WTC11 (cell line): Measurements from ENCODE around the gene SYNJ2. TPM values are rescaled to one million over a fixed set of nuclear protein-coding genes. Genes with fewer than 3 reads are reported as not detected.

Experiments used
- ATAC-seq: fragments of 200-7000 bp; cut with Tn5 transposase; 2 replicates; pipeline ENCODE4 v1.10.0; 2021; ENCODE audit warnings: mild to moderate bottlenecking, moderate library complexity
- CTCF ChIA-PET: fragments of 300-600 bp; sonication (Branson Sonifier 250); formaldehyde crosslinking; loops from one replicate; lab custom pipeline; 2021; ENCODE audit warnings: antibody characterized with exemption; lab: Charles Lee
- POLR2A ChIA-PET: fragments of 350-600 bp; sonication (Branson Sonifier 250); formaldehyde crosslinking; loops from one replicate; lab custom pipeline; 2021; ENCODE audit warnings: antibody characterized with exemption; lab: Charles Lee
- DNase-seq: peaks from one replicate; pipeline ENCODE4 v3.0.0; 2021; ENCODE audit warnings: low spot score
- H3K27ac Mint-ChIP-seq: 2 replicates; pipeline ENCODE4 v1.8.0; 2021; ENCODE audit warnings: mixed read lengths
- H3K27me3 Mint-ChIP-seq: 2 replicates; pipeline ENCODE4 v1.8.0; 2021; ENCODE audit warnings: low read depth, mild to moderate bottlenecking, moderate library complexity, mixed read lengths
- H3K36me3 Mint-ChIP-seq: 2 replicates; pipeline ENCODE4 v1.8.0; 2021; ENCODE audit warnings: mixed read lengths
- H3K4me1 Mint-ChIP-seq: 2 replicates; pipeline ENCODE4 v1.8.0; 2022; ENCODE audit warnings: mixed read lengths
- H3K4me3 Mint-ChIP-seq: 2 replicates; pipeline ENCODE4 v1.8.0; 2021; ENCODE audit warnings: mild to moderate bottlenecking, moderate library complexity, mixed read lengths
- H3K9me3 Mint-ChIP-seq: 2 replicates; pipeline ENCODE4 v1.8.0; 2021; ENCODE audit warnings: mixed read lengths
- ATF3 ChIP-seq: sonication (generic); formaldehyde crosslinking; conservative IDR thresholded peaks from 2 replicates; pipeline ENCODE4 v1.8.1; 2022; ENCODE audit warnings: mild to moderate bottlenecking, missing genetic modification reagents
- CREM ChIP-seq: sonication (generic); formaldehyde crosslinking; IDR thresholded peaks from 2 replicates; pipeline ENCODE4 v1.8.1; 2022; ENCODE audit warnings: mild to moderate bottlenecking, missing genetic modification reagents, moderate library complexity
- ELF4 ChIP-seq: sonication (generic); formaldehyde crosslinking; IDR thresholded peaks from 2 replicates; pipeline ENCODE4 v1.8.1; 2022; ENCODE audit warnings: low read depth, mild to moderate bottlenecking, moderate library complexity, missing genetic modification reagents
- GTF2I ChIP-seq: fragments of 250-450 bp; sonication (Bioruptor Pico); conservative IDR thresholded peaks from 2 replicates; pipeline ENCODE4 v1.4.0; 2021; ENCODE audit warnings: mild to moderate bottlenecking
- KAT7 ChIP-seq: sonication (generic); formaldehyde crosslinking; IDR thresholded peaks from 2 replicates; pipeline ENCODE4 v1.8.1; 2023; ENCODE audit warnings: missing genetic modification reagents, mild to moderate bottlenecking, borderline replicate concordance
- MXD4 ChIP-seq: fragments of 250-450 bp; sonication (Bioruptor Pico); IDR thresholded peaks from 2 replicates; pipeline ENCODE4 v1.8.0; 2021; ENCODE audit warnings: mild to moderate bottlenecking, moderate library complexity, borderline replicate concordance
- PRRX2 ChIP-seq: fragments of 250-450 bp; sonication (Bioruptor Pico); IDR thresholded peaks from 2 replicates; pipeline ENCODE4 v1.8.0; 2021; ENCODE audit warnings: mild to moderate bottlenecking
- RELA ChIP-seq: sonication (generic); formaldehyde crosslinking; IDR thresholded peaks from 2 replicates; pipeline ENCODE4 v1.8.1; 2022; ENCODE audit warnings: missing genetic modification reagents, mild to moderate bottlenecking, borderline replicate concordance
- STAT6 ChIP-seq: sonication (generic); formaldehyde crosslinking; conservative IDR thresholded peaks from 2 replicates; pipeline ENCODE4 v1.8.1; 2023; ENCODE audit warnings: mild to moderate bottlenecking, low read depth, missing genetic modification reagents, moderate library complexity
- USF1 ChIP-seq: sonication (generic); formaldehyde crosslinking; IDR thresholded peaks from 2 replicates; pipeline ENCODE4 v1.8.0; 2022; ENCODE audit warnings: mild to moderate bottlenecking, missing genetic modification reagents
- ZMAT4 ChIP-seq: fragments of 250-450 bp; sonication (Bioruptor Pico); IDR thresholded peaks from 2 replicates; pipeline ENCODE4 v1.9.0; 2021; ENCODE audit warnings: mild to moderate bottlenecking
- ZNF232 ChIP-seq: sonication (generic); formaldehyde crosslinking; IDR thresholded peaks from 2 replicates; pipeline ENCODE4 v1.8.0; 2022; ENCODE audit warnings: mild to moderate bottlenecking, missing genetic modification reagents
- ZNF263 ChIP-seq: sonication (generic); formaldehyde crosslinking; IDR thresholded peaks from 2 replicates; pipeline ENCODE4 v1.8.1; 2022; ENCODE audit warnings: low read depth, mild to moderate bottlenecking, moderate library complexity, missing genetic modification reagents
- ZNF281 ChIP-seq: sonication (generic); formaldehyde crosslinking; IDR thresholded peaks from 2 replicates; pipeline ENCODE4 v1.8.0; 2023; ENCODE audit warnings: mild to moderate bottlenecking, missing genetic modification reagents
- ZNF396 ChIP-seq: fragments of 250-450 bp; sonication (Bioruptor Pico); IDR thresholded peaks from 2 replicates; pipeline ENCODE4 v1.8.0; 2021; ENCODE audit warnings: mild to moderate bottlenecking, moderate library complexity, borderline replicate concordance
- ZNF423 ChIP-seq: fragments of 250-450 bp; sonication (Bioruptor Pico); IDR thresholded peaks from 2 replicates; pipeline ENCODE4 v2.1.2; 2022; ENCODE audit warnings: mild to moderate bottlenecking, moderate library complexity
- ZSCAN18 ChIP-seq: fragments of 250-450 bp; sonication (Bioruptor Pico); IDR thresholded peaks from 2 replicates; pipeline ENCODE4 v2.1.2; 2022; ENCODE audit warnings: mild to moderate bottlenecking, moderate library complexity
- total RNA-seq: library from RNA; stranded (reverse); gene quantifications from 3 replicates; pipeline ENCODE4 v1.2.3, GENCODE V29; 2021

The SYNJ2 gene
- total RNA-seq, 1 experiment from 2014 or later, result 15.3 TPM

GRCh38 chr6:158002951-158003853 is 21.5 kb downstream of the SYNJ2 start (continued):
- TF ChIP-seq ZNF232 (CRISPR knock-in tag) (no peak), ZMAT4 (CRISPR knock-in tag) (no peak), ZNF281 (CRISPR knock-in tag) (no peak), ATF3 (CRISPR knock-in tag) (no peak), CREM (CRISPR knock-in tag) (no peak), KAT7 (CRISPR knock-in tag) (no peak), ZNF263 (CRISPR knock-in tag) (no peak), USF1 (CRISPR knock-in tag) (no peak), RELA (CRISPR knock-in tag) (no peak), STAT6 (no peak)

GRCh38 chr6:158003910-158004700 is 22.4 kb downstream of the SYNJ2 start:
- peaks cover 11% of the 10 kb centered on the region for H3K36me3 Mint-ChIP-seq
- ATAC-seq, result no peak
- CTCF ChIA-PET, result no interaction called here

More at GRCh38 chr6:158003910-158004700, 22.4 kb downstream of the SYNJ2 start:
- peaks cover 12% of the 10 kb centered on the region for H3K9me3 Mint-ChIP-seq
- POLR2A ChIA-PET, result no interaction called here
- 0 out of 2 replicates have a peak overlapping the region, but pooled peaks have one; percentile 33 for H3K27ac Mint-ChIP-seq
- no peaks in the 10 kb centered on the region for H3K27me3 Mint-ChIP-seq
- H3K4me3 Mint-ChIP-seq, result no peak overlapping the region
- TF ChIP-seq ELF4 (CRISPR knock-in tag), result no peak
- 0 out of 2 replicates have a peak, but pooled peaks have one; percentile 9 for TF ChIP-seq ZNF423
- TF ChIP-seq ZSCAN18, result peak; percentile 89; the same call in 1 of the 2 replicates
- peak; percentile 24; the same call in 1 of the 2 replicates for TF ChIP-seq PRRX2 (CRISPR knock-in tag)
- no peak for TF ChIP-seq GTF2I (CRISPR knock-in tag)
- TF ChIP-seq MXD4 (CRISPR knock-in tag), result peak; percentile 11; the same call in 1 of the 2 replicates
- TF ChIP-seq ZNF396 (CRISPR knock-in tag), result 0 out of 2 replicates have a peak, but pooled peaks have one; percentile 46
- peaks cover 32% of the 10 kb centered on the region for H3K4me1 Mint-ChIP-seq
- DNase-seq, result no peak
